Measurements from ENCODE around the gene SPTBN4. TPM values are rescaled to one million over a fixed set of nuclear protein-coding genes. Genes with fewer than 3 reads are reported as not detected.
A peak's percentile ranks its signal among the peaks of the same experiment; 100 is the strongest.

SPTBN4 gene
- total RNA-seq, 1 donor from 2014 or later = 0.43 TPM

- H3K27ac ChIP-seq = peak overlapping the region; percentile 42 to 79
- peak in 1 of 2 donors; percentile 64 for DNase-seq (ENCODE audit: low spot score in 2 of 2)
- TF ChIP-seq CTCF (IDR thresholded peaks at IDR 0.05) = no peak
- peaks cover 17 to 26% of the 10 kb centered on the region in 2 donors for H3K36me3 ChIP-seq
- H3K4me3 ChIP-seq = no peak overlapping the region
- no peaks in the 10 kb centered on the region for H3K9me3 ChIP-seq
- no peaks in the 10 kb centered on the region for H3K27me3 ChIP-seq
- intact Hi-C loops (cut with DNase I) = no loop called here
- peaks cover 3 to 16% of the 10 kb centered on the region in 2 donors for H3K4me1 ChIP-seq
Observed at GRCh38 chr19:40611096-40611495, 144.3 kb downstream of the SPTBN4 start.

- no peak for TF ChIP-seq CTCF (IDR thresholded peaks at IDR 0.05)
- Histone ChIP-seq H3K27me3 (no peaks in the 10 kb centered on the region), H3K36me3 (peaks cover 17 to 31% of the 10 kb centered on the region in 2 donors), H3K27ac (peak overlapping the region in 1 of 2 donors; percentile 31), H3K4me1 (peaks cover 3 to 16% of the 10 kb centered on the region in 2 donors), H3K9me3 (no peaks in the 10 kb centered on the region), H3K4me3 (no peak overlapping the region)
- peak in 1 of 2 donors; percentile 62 for DNase-seq (ENCODE audit: low spot score in 2 of 2)
- intact Hi-C loops (cut with DNase I) = no loop called here
Observed at GRCh38 chr19:40611900-40612698, 145.3 kb downstream of the SPTBN4 start.

- Histone ChIP-seq H3K9me3 (no peaks in the 10 kb centered on the region), H3K36me3 (peaks cover 19 to 35% of the 10 kb centered on the region in 2 donors), H3K27me3 (no peaks in the 10 kb centered on the region), H3K27ac (peak overlapping the region; percentile 44 to 57), H3K4me1 (peaks cover 3 to 16% of the 10 kb centered on the region in 2 donors), H3K4me3 (peak overlapping the region; percentile 27 to 59)
- no peak for TF ChIP-seq CTCF (IDR thresholded peaks at IDR 0.05)
- DNase-seq (ENCODE audit: low spot score in 2 of 2) = peak in 1 of 2 donors; percentile 65
- intact Hi-C loops (cut with DNase I) = no loop called here
Observed at GRCh38 chr19:40612831-40613689, 146.3 kb downstream of the SPTBN4 start.

DNA sequence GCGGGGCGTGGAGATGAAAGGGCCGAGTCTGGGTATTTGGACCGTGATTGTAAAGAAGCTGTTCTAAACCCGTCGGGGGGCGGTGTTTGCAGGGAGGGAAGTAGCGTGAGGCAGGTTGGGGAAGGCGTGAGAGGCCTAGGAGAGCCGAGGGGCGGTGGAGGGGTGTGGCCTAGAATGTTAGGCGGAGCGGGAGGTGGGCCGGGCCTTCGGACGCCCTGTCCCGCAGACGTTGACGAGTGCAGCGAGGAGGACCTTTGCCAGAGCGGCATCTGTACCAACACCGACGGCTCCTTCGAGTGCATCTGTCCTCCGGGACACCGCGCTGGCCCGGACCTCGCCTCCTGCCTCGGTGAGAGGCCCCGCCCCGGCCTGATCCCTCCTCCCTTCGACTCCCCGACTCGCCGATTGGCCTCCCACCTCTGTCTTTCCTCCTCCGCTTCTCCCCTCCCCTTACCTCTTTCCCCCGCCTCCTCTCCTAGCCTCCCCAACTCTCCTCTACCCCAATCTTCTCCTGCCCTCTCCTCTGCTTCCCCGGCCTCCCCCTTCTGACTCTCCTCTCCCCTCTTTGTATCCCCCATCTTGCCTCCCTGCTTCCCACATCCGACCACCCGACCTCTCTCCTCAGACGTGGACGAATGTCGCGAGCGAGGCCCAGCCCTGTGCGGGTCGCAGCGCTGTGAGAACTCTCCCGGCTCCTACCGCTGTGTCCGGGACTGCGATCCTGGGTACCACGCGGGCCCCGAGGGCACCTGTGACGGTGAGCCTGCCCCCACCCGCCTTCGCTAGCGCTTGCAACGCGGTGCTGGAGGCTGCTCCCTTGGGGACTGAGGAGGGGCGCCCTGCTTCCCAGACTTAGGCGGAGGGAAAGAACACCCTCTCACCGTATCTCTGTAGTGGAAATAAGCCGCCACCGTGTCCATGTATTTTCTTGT, 147.2 kb downstream of the SPTBN4 start:
- no peak for TF ChIP-seq CTCF (IDR thresholded peaks at IDR 0.05)
- Histone ChIP-seq H3K9me3 (no peaks in the 10 kb centered on the region), H3K36me3 (peaks cover 24 to 43% of the 10 kb centered on the region in 2 donors), H3K4me1 (peaks cover 3 to 16% of the 10 kb centered on the region in 2 donors), H3K4me3 (peak overlapping the region; percentile 27 to 59), H3K27me3 (no peaks in the 10 kb centered on the region), H3K27ac (peak overlapping the region; percentile 44 to 57)
- intact Hi-C loops (cut with DNase I) = no loop called here
- peak in 1 of 2 donors; percentile 80 for DNase-seq (ENCODE audit: low spot score in 2 of 2)
